GM19463 (cell line): ENCODE results near the gene OR2T1.
"Not testable (repeated sequence)": the region's sequence is repeated elsewhere in the genome, so short reads cannot be mapped to it uniquely, and the experiment has no call there.

Experiments
- ATAC-seq: cut with Tn5 transposase; IDR thresholded peaks from one replicate; pipeline ENCODE4 v1.9.1; 2021; ENCODE audit warnings: mild to moderate bottlenecking, moderate library complexity; ENCODE audit not compliant: unreplicated experiment

Gene OR2T1

GRCh38 chr1:248402748-248403147 lies at the start of gene OR2T1:
Gene OR2T1 (plus strand): TSS chr1:248403048. CDS start chr1:248406148, 3,100 bp downstream.
- ATAC-seq, result no peak

GRCh38 chr1:248359415-248359814 lies 43.4 kb upstream of the OR2T1 start:
- no peak for ATAC-seq

- no peak for ATAC-seq
Measured at GRCh38 chr1:248361121-248361715, 41.6 kb upstream of the OR2T1 start, which contains the start of gene OR2T4. Gene OR2T4 (plus strand): TSS chr1:248361665. CDS start chr1:248361665, 0 bp downstream.

- ATAC-seq, result no peak
Measured at GRCh38 chr1:248366609-248367008, 36.2 kb upstream of the OR2T1 start.

GRCh38 chr1:248372394-248372793 lies 30.5 kb upstream of the OR2T1 start:
- no peak for ATAC-seq

GRCh38 chr1:248373761-248374160 lies 29.1 kb upstream of the OR2T1 start:
- ATAC-seq, result no peak

GRCh38 chr1:248375446-248375845 lies 27.4 kb upstream of the OR2T1 start, which contains the start of gene OR2T6:
Gene OR2T6 (plus strand): TSS chr1:248375746. CDS start chr1:248387609, 11,863 bp downstream.
- ATAC-seq, result no peak

GRCh38 chr1:248376916-248377315 lies 25.9 kb upstream of the OR2T1 start:
- ATAC-seq, result no peak

GRCh38 chr1:248380854-248381253 lies 22.0 kb upstream of the OR2T1 start:
- no peak for ATAC-seq

GRCh38 chr1:248388426-248388825 lies 14.4 kb upstream of the OR2T1 start:
- ATAC-seq, result no peak

- no peak for ATAC-seq
Measured at GRCh38 chr1:248393050-248393449, 9.8 kb upstream of the OR2T1 start.

- no peak for ATAC-seq
Measured at GRCh38 chr1:248404024-248404423, 1.2 kb downstream of the OR2T1 start.

- ATAC-seq, result no peak
Measured at GRCh38 chr1:248406721-248407692, 4.2 kb downstream of the OR2T1 start.

GRCh38 chr1:248416226-248416625 lies 13.4 kb downstream of the OR2T1 start:
- ATAC-seq, result no peak

- no peak for ATAC-seq
Measured at GRCh38 chr1:248417854-248418253, 15.0 kb downstream of the OR2T1 start.

- no peak for ATAC-seq
Measured at GRCh38 chr1:248421384-248421783, 18.5 kb downstream of the OR2T1 start.

GRCh38 chr1:248427526-248428191 lies 24.8 kb downstream of the OR2T1 start:
- ATAC-seq, result peak; percentile 55

GRCh38 chr1:248428192-248428533 lies 25.3 kb downstream of the OR2T1 start:
- peak; percentile 95 for ATAC-seq

- not testable (repeated sequence) for ATAC-seq
Measured at GRCh38 chr1:248431683-248432082, 28.8 kb downstream of the OR2T1 start.

GRCh38 chr1:248432201-248432600 lies 29.4 kb downstream of the OR2T1 start:
- ATAC-seq, result not testable (repeated sequence)

- not testable (repeated sequence) for ATAC-seq
Measured at GRCh38 chr1:248433811-248434415, 31.1 kb downstream of the OR2T1 start.
